H1 (cell line): ENCODE measurements around the gene PDP2. TPM values are rescaled to one million over a fixed set of nuclear protein-coding genes. Genes with fewer than 3 reads are reported as not detected.

Source experiments
- GTF2F1 ChIP-seq: IDR thresholded peaks from 2 replicates; pipeline ENCODE4 v1.6.1; 2012; ENCODE audit warnings: low read depth, low read length, improper control_type of control experiment, borderline replicate concordance
- YY1 ChIP-seq: IDR thresholded peaks from 2 replicates; pipeline ENCODE4 v1.6.1; 2011; ENCODE audit warnings: low read depth, mild to moderate bottlenecking, low read length
- polyA plus RNA-seq, 7 experiments: library from polyadenylated mRNA; depleted of rRNA in 3 of 7; stranded (reverse) in 5 of 7; unstranded in 2 of 7; fragments of >200 nt in 5 of 7; fragments of 200-250 nt in 2 of 7; gene quantifications; 1 replicate in 5 of 7; 2 replicates in 1 of 7; 4 replicates in 1 of 7; pipeline versions ENCODE4 v1.2.1 to v1.2.3, GENCODE V29; 2011 to 2013; ENCODE audit warnings: missing spikeins in 2 of 7, mixed read lengths in 2 of 7
- total RNA-seq: library from RNA; stranded (reverse); fragmentation: NEBNext Ultra II Directional; extraction: Animal tissue kit (Norgen Biotek cat#: 25700); gene quantifications from 2 replicates; pipeline ENCODE4 v1.2.1, GENCODE V29; 2021
- TF ChIP-seq, protein P1 (sequence below): IDR thresholded peaks from 2 replicates; pipeline ENCODE4 v1.6.1; 2011; ENCODE audit warnings: low read depth, mild to moderate bottlenecking, low read length; ENCODE audit not compliant: insufficient read depth

The PDP2 gene
- total and polyA plus RNA-seq, 2 of the 8 experiments (the other 6 are each of a cell fraction or from before 2014, with no cell fraction given) = 11.7 to 36.5 TPM

DNA sequence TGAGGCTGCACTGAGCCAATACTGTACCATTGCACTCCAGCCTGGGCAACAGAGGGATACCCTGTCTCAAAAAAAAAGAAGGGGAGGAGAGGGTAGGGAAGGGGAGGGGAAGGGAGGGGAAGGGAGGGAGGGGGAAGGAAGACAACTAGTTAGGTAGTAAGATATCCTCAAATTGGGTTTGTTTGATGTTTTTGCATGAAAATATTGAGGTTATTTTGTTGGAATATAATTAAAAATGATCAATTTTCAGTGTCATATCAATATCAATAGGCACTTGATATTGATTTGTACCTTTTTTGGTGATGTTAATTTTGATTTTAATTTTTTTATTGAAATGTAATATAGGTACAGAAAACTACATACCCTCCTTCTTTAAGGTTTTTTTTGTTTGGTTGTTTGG is 16.6 kb upstream of the PDP2 start (continued):
- TF ChIP-seq, protein P1, sequence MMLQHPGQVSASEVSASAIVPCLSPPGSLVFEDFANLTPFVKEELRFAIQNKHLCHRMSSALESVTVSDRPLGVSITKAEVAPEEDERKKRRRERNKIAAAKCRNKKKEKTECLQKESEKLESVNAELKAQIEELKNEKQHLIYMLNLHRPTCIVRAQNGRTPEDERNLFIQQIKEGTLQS = no peak
- TF ChIP-seq GTF2F1 (no peak), YY1 (no peak)
